CD4-positive, CD25-positive, alpha-beta regulatory T cell (primary cell): ENCODE measurements around the gene ZSWIM6. TPM values are rescaled to one million over a fixed set of nuclear protein-coding genes. Genes with fewer than 3 reads are reported as not detected.
"Not testable (repeated sequence)": the region's sequence is repeated elsewhere in the genome, so short reads cannot be mapped to it uniquely, and the experiment has no call there.

Source experiments
- ATAC-seq, 2 donors: fragments of 150-1000 bp; cut with Tn5 transposase; one replicate each; pipeline ENCODE4 v1.10.0; 2021; ENCODE audit warnings: low read depth in 2 of 2, moderate number of reproducible peaks in 2 of 2, moderate library complexity in 1 of 2
- DNase-seq, 3 donors: peaks; one replicate each; pipeline versions ENCODE4 v3.0.0 to v3.0.0-alpha.2; 2012 to 2022; ENCODE audit warnings: mixed read lengths in 1 of 3
- H3K27ac ChIP-seq: one replicate; pipeline ENCODE4 v1.7.0; 2013; ENCODE audit warnings: mild to moderate bottlenecking, low read length; ENCODE audit not compliant: insufficient read depth, poor library complexity, severe bottlenecking
- H3K27me3 ChIP-seq: one replicate; pipeline ENCODE4 v1.7.0; 2013; ENCODE audit warnings: low read length; ENCODE audit not compliant: control insufficient read depth, insufficient read depth
- H3K36me3 ChIP-seq: one replicate; pipeline ENCODE4 v1.7.0; 2013; ENCODE audit warnings: mild to moderate bottlenecking, low read length, moderate library complexity; ENCODE audit not compliant: control insufficient read depth, insufficient read depth
- H3K4me1 ChIP-seq: 2 replicates; pipeline ENCODE4 v1.7.0; 2013; ENCODE audit warnings: mild to moderate bottlenecking, low read length; ENCODE audit not compliant: insufficient read depth, control insufficient read depth, poor library complexity, severe bottlenecking
- H3K4me3 ChIP-seq: one replicate; pipeline ENCODE4 v1.7.0; 2013; ENCODE audit warnings: low read depth, mild to moderate bottlenecking, low read length, moderate library complexity
- H3K9me3 ChIP-seq, 2 experiments: 1 replicate in 1 of 2; 2 replicates in 1 of 2; pipeline ENCODE4 v1.7.0; 2013; ENCODE audit warnings: low read length in 2 of 2, mild to moderate bottlenecking in 1 of 2, moderate library complexity in 1 of 2; ENCODE audit not compliant: control insufficient read depth in 2 of 2
- H3K27ac Mint-ChIP-seq, 3 donors: one replicate each; pipeline ENCODE4 v1.8.0; 2020 to 2022; ENCODE audit warnings: mild to moderate bottlenecking in 3 of 3, mixed read lengths in 3 of 3, moderate library complexity in 2 of 3
- H3K27me3 Mint-ChIP-seq: one replicate; pipeline ENCODE4 v1.8.0; 2022; ENCODE audit warnings: mild to moderate bottlenecking, mixed read lengths
- H3K36me3 Mint-ChIP-seq: one replicate; pipeline ENCODE4 v1.8.0; 2020; ENCODE audit warnings: mixed read lengths
- H3K4me1 Mint-ChIP-seq, 4 donors: one replicate each; pipeline ENCODE4 v1.8.0; 2020 to 2022; ENCODE audit warnings: mixed read lengths in 4 of 4, mild to moderate bottlenecking in 1 of 4
- H3K4me3 Mint-ChIP-seq, 4 donors: one replicate each; pipeline ENCODE4 v1.8.0; 2020 to 2022; ENCODE audit warnings: mild to moderate bottlenecking in 4 of 4, mixed read lengths in 4 of 4, moderate library complexity in 3 of 4
- H3K9me3 Mint-ChIP-seq, 7 donors: one replicate each; pipeline ENCODE4 v1.8.0; 2020 to 2022; ENCODE audit warnings: mixed read lengths in 7 of 7, mild to moderate bottlenecking in 3 of 7, moderate library complexity in 2 of 7
- polyA plus RNA-seq, 4 donors: library from polyadenylated mRNA; unstranded; fragments of 300-500 nt; fragmentation: Illumina TruSeq; gene quantifications; one replicate each; pipeline ENCODE4 v1.2.3, GENCODE V29; 2021
- total RNA-seq: library from RNA; stranded (reverse); gene quantifications from one replicate; pipeline ENCODE4 v1.2.3, GENCODE V29; 2022

The ZSWIM6 gene
- total and polyA plus RNA-seq, 5 donors from 2014 or later = 0.41 to 12.2 (median 0.59) TPM

DNA sequence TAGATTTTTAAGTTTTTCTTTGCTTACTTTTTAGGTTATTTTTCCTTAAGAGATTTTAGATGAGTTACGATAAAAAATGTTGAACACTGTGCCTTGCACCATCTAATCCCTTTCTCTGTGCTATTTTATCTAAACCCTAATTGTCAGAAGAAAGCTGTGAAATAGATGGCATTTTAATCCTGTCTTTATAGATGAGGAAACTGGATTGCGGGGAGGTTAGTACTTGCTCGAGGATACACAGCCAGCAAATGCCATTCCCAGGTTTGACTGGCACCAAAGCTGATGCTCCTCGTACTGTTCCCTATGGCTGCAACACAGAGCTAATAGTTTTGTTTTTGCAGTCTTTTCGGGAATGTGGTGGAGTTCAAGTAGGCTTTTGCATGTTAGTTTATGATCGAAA lies 82.7 kb downstream of the ZSWIM6 start:
- Mint-ChIP-seq H3K27me3 (no peaks in the 10 kb centered on the region), H3K27ac (no peak overlapping the region), H3K36me3 (no peaks in the 10 kb centered on the region), H3K9me3 (no peaks in the 10 kb centered on the region), H3K4me1 (peaks cover 22 to 62% (median 32%) of the 10 kb centered on the region in 4 donors), H3K4me3 (no peak overlapping the region)
- Histone ChIP-seq H3K27ac (no peak overlapping the region), H3K9me3 (no peaks in the 10 kb centered on the region), H3K27me3 (no peaks in the 10 kb centered on the region), H3K4me1 (no peaks in the 10 kb centered on the region), H3K36me3 (no peaks in the 10 kb centered on the region), H3K4me3 (no peak overlapping the region)
- ATAC-seq (no peak), DNase-seq (no peak)

DNA sequence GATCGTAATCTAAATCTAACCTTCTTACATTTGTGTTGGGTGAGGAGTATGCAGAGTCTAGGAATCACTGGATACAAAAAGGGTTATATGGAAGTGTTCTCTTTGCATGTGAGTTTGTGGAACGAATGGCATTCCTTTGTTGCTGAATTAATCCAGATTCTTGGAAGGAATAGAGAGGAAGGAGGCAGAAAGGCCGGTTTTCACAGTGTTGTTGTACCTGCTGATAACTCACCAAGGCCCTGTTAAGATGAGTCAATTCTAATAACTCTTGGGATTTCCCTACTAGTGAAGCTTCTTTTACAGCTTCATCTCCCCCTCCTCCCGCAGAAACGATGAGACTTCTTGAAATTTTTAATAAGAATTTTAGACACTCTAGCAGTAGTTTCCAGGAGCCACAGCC lies 84.0 kb downstream of the ZSWIM6 start:
- no peaks in the 10 kb centered on the region for H3K27me3 Mint-ChIP-seq
- H3K4me3 Mint-ChIP-seq = peak overlapping the region in 1 of 4 donors; percentile 15
- Histone ChIP-seq H3K4me3 (no peak overlapping the region), H3K9me3 (no peaks in the 10 kb centered on the region), H3K4me1 (no peaks in the 10 kb centered on the region), H3K27me3 (no peaks in the 10 kb centered on the region), H3K36me3 (no peaks in the 10 kb centered on the region), H3K27ac (no peak overlapping the region)
- peak overlapping the region in 2 of 3 donors; percentile 35 to 78 for H3K27ac Mint-ChIP-seq
- H3K9me3 Mint-ChIP-seq = peaks cover 0 to 2% (median 0%) of the 10 kb centered on the region in 7 donors
- H3K36me3 Mint-ChIP-seq = no peaks in the 10 kb centered on the region
- DNase-seq (no peak), ATAC-seq (no peak)
- H3K4me1 Mint-ChIP-seq = peaks cover 28 to 65% (median 32%) of the 10 kb centered on the region in 4 donors

DNA sequence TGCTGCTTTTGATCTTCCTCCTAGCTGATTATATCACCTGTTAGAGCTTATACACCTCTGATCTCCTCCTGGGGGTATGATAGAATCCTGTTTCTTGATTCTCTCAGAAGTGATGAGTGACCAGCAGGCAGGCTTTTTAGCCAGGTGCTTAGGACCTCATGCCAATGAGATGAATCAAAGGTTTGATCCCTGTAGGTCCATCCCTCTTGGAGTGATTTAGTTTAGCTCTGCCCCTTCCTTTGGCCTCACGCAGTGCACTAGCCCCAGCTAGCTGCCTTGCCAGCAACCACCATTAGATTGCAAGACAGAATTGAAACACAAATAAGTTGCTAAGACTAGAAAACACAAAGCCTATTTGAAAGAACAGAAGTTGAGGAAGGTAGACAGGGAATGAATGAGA lies 84.4 kb downstream of the ZSWIM6 start:
- H3K4me1 ChIP-seq = no peaks in the 10 kb centered on the region
- H3K27ac Mint-ChIP-seq = peak overlapping the region in 2 of 3 donors; percentile 35 to 78

GRCh38 chr5:61417340-61417739 lies 85.3 kb downstream of the ZSWIM6 start:
- no peaks in the 10 kb centered on the region for H3K27me3 ChIP-seq
- Mint-ChIP-seq H3K4me1 (peaks cover 29 to 62% (median 32%) of the 10 kb centered on the region in 4 donors), H3K36me3 (no peaks in the 10 kb centered on the region), H3K4me3 (no peak overlapping the region), H3K9me3 (peaks cover 0 to 6% (median 1%) of the 10 kb centered on the region in 7 donors), H3K27me3 (no peaks in the 10 kb centered on the region), H3K27ac (no peak overlapping the region)
- H3K4me1 ChIP-seq = no peaks in the 10 kb centered on the region
- no peak overlapping the region for H3K27ac ChIP-seq
- H3K36me3 ChIP-seq = no peaks in the 10 kb centered on the region
- no peak overlapping the region for H3K4me3 ChIP-seq
- no peak for DNase-seq
- H3K9me3 ChIP-seq = peaks cover 0 to 1% of the 10 kb centered on the region in 2 experiments
- ATAC-seq = no peak

More for the DNA sequence above, 84.4 kb downstream of the ZSWIM6 start:
- Mint-ChIP-seq H3K36me3 (no peaks in the 10 kb centered on the region), H3K27me3 (no peaks in the 10 kb centered on the region), H3K9me3 (peaks cover 0 to 4% (median 1%) of the 10 kb centered on the region in 7 donors), H3K4me1 (peaks cover 28 to 65% (median 31%) of the 10 kb centered on the region in 4 donors), H3K4me3 (no peak overlapping the region)
- Histone ChIP-seq H3K27me3 (no peaks in the 10 kb centered on the region), H3K4me3 (no peak overlapping the region), H3K36me3 (no peaks in the 10 kb centered on the region), H3K27ac (no peak overlapping the region), H3K9me3 (peaks cover 0 to 1% of the 10 kb centered on the region in 2 experiments)
- DNase-seq = no peak
- ATAC-seq = no peak

- Histone ChIP-seq H3K27ac (no peak overlapping the region), H3K4me1 (no peaks in the 10 kb centered on the region), H3K4me3 (no peak overlapping the region), H3K27me3 (no peaks in the 10 kb centered on the region), H3K9me3 (peaks cover 0 to 1% of the 10 kb centered on the region in 2 experiments), H3K36me3 (no peaks in the 10 kb centered on the region)
- DNase-seq (no peak), ATAC-seq (no peak)
- Mint-ChIP-seq H3K36me3 (no peaks in the 10 kb centered on the region), H3K4me3 (no peak overlapping the region), H3K4me1 (peaks cover 32 to 66% (median 33%) of the 10 kb centered on the region in 4 donors), H3K9me3 (peaks cover 0 to 6% (median 1%) of the 10 kb centered on the region in 7 donors), H3K27ac (no peak overlapping the region), H3K27me3 (no peaks in the 10 kb centered on the region)
Measured at GRCh38 chr5:61417851-61418250, 85.8 kb downstream of the ZSWIM6 start.

DNA sequence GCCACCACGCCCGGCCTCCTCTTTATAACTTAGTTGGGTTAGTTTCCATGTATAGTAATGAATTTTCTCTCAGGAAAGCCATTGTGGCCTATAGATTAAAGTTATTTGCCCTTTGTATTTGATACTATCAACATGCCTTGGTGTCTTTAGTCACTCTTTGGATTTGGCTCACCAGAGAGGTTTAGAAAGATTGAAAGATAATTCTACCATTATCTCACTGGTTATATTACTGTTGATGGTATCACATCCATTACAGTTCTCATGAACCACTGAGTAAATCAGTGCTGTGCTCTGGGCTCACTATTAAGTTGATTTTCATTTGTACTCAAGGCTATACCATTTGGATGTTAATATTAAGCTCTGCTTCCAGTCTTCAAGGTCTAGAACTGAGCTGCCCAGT lies 87.0 kb downstream of the ZSWIM6 start:
- Mint-ChIP-seq H3K27ac (no peak overlapping the region), H3K4me3 (no peak overlapping the region), H3K9me3 (peaks cover 0 to 6% (median 2%) of the 10 kb centered on the region in 7 donors), H3K27me3 (no peaks in the 10 kb centered on the region), H3K36me3 (no peaks in the 10 kb centered on the region), H3K4me1 (peaks cover 40 to 70% (median 42%) of the 10 kb centered on the region in 4 donors)
- Histone ChIP-seq H3K27ac (no peak overlapping the region), H3K36me3 (no peaks in the 10 kb centered on the region), H3K27me3 (no peaks in the 10 kb centered on the region), H3K4me1 (no peaks in the 10 kb centered on the region), H3K4me3 (no peak overlapping the region), H3K9me3 (peaks cover 0 to 1% of the 10 kb centered on the region in 2 experiments)
- DNase-seq = no peak
- no peak for ATAC-seq

- ATAC-seq (no peak), DNase-seq (no peak)
- no peak overlapping the region for H3K27ac Mint-ChIP-seq
- no peaks in the 10 kb centered on the region for H3K27me3 Mint-ChIP-seq
- H3K4me3 Mint-ChIP-seq = no peak overlapping the region
- H3K4me1 Mint-ChIP-seq = peaks cover 37 to 69% (median 43%) of the 10 kb centered on the region in 4 donors
- Histone ChIP-seq H3K9me3 (peaks cover 0 to 1% of the 10 kb centered on the region in 2 experiments), H3K27ac (no peak overlapping the region), H3K27me3 (no peaks in the 10 kb centered on the region), H3K4me1 (no peaks in the 10 kb centered on the region), H3K4me3 (no peak overlapping the region), H3K36me3 (no peaks in the 10 kb centered on the region)
- H3K9me3 Mint-ChIP-seq = peaks cover 0 to 6% (median 2%) of the 10 kb centered on the region in 7 donors
- no peaks in the 10 kb centered on the region for H3K36me3 Mint-ChIP-seq
Measured at GRCh38 chr5:61420016-61420415, 88.0 kb downstream of the ZSWIM6 start.

GRCh38 chr5:61421262-61421661 lies 89.2 kb downstream of the ZSWIM6 start:
- not testable (repeated sequence) for H3K9me3 Mint-ChIP-seq, H3K27ac Mint-ChIP-seq, DNase-seq, H3K36me3 Mint-ChIP-seq, ATAC-seq, H3K9me3 ChIP-seq, H3K27me3 ChIP-seq, H3K4me3 Mint-ChIP-seq, H3K27me3 Mint-ChIP-seq, H3K4me1 ChIP-seq, H3K4me3 ChIP-seq, H3K36me3 ChIP-seq, H3K27ac ChIP-seq
- peaks cover 35 to 62% (median 41%) of the 10 kb centered on the region in 4 donors for H3K4me1 Mint-ChIP-seq
